Mammary epithelial cell (primary cell): ENCODE results near the gene PHKG2.

Source experiments
- CTCF ChIP-seq, 2 donors: IDR thresholded peaks in 1 of 2; conservative IDR thresholded peaks in 1 of 2; 2 replicates each; pipeline ENCODE4 v1.5.1; 2011 to 2012; ENCODE audit warnings: inconsistent platforms in 2 of 2, low read length in 2 of 2, mild to moderate bottlenecking in 2 of 2, control low read depth in 1 of 2, low read depth in 1 of 2; ENCODE audit not compliant: insufficient read depth in 1 of 2; ENCODE audit errors: extremely low read depth in 1 of 2
- EZH2 ChIP-seq: IDR thresholded peaks from 2 replicates; pipeline ENCODE4 v1.6.1; 2012; ENCODE audit warnings: low read length, inconsistent platforms, borderline replicate concordance

GRCh38 chr16:30750876-30751465, 2.7 kb downstream of the PHKG2 start:
- TF ChIP-seq CTCF (conservative IDR thresholded peaks at IDR 0.05 in 1 of 2, IDR thresholded peaks at IDR 0.05 in 1 of 2; ENCODE audit: extremely low read depth in 1 of 2, insufficient read depth in 1 of 2, low read depth in 1 of 2, low read length in 2 of 2) (no peak), EZH2 (no peak)
